T follicular helper cell (primary cell): ENCODE data around the gene SHC1.
A peak's percentile ranks its signal among the peaks of the same experiment; 100 is the strongest.

Experiments used
- DNase-seq: peaks from one replicate; pipeline ENCODE4 v3.0.0-alpha.2; 2020; ENCODE audit warnings: low read depth

Gene SHC1

DNA sequence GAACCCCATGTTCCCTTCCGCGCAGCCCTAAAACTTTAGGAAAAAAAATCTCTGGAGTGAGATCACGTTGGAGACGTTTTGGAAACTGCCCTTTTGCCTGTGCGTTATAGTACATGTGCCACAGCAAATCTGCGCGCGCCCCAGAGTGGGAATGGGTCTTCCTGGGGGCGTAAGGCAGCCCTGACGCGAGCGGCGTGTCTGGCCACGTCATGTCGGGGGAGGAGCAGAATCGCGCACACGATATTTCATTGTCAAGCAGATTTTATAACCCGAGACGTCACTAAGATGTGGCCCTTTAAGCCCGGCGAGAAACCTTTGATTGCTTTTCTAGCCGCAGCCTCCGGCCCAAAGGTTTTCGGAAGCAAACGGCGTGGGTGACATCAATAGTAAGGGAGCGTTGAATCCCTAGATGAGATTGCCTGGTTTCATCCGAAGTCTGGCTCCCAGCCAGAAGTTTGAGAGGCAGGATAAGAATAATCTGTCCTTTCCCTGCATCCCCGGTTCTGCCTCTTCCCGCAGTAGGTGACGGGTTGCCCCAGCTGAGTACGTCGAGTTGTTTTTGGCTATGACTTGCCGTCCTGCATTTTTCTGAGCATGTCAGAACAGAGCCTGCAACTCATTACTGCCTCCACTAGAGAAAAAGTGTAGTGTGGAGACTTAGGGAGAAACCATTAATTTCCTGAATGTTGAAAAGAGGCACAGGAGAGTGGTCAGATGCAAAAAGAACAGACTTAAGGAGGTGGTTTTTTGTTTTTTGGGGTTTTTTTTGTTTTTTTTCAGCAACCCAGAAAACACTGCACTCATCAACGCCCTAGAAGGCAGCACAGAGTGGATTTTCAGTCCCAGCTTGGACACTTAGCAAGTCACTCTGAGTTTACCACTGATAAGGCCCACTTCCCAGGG is 33.2 kb downstream of the SHC1 start:
- DNase-seq: peak; percentile 89

- peak; percentile 95 for DNase-seq
These were observed 33.9 kb downstream of the SHC1 start, which contains the start of gene PMVK for GRCh38 chr1:154936555-154937084. Gene PMVK (minus strand): TSS chr1:154936719. CDS start chr1:154936685, 34 bp downstream.

- DNase-seq: no peak
These were observed 34.6 kb downstream of the SHC1 start for GRCh38 chr1:154935749-154936554.

DNA sequence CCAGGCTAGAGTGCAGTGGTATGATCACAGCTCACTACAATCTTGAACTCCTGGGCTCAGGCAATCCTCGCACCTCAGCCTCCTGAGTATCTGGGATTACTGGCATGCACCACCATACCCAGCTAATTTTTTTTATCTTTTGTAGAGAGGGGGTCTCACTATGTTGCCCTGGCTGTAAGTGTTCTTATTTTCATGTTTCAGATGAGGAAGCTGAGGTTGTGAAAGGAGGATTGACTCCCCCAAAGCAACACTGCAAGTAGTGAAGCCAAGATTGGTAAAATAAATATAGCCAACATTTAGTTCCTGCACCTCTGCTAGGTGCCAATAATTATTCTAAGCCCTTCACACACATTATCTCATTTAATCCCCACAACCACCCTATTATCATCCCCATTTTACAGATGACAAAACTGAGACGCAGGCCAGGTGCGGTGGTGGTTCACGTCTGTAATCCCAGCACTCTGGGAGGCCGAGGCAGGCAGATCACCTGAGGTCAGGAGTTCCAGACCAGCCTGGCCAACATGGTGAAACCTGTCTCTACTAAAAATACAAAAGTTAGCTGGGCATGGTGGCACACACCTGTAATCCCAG is 36.1 kb downstream of the SHC1 start:
- no peak for DNase-seq

GRCh38 chr1:154931940-154932487 is 38.5 kb downstream of the SHC1 start:
- no peak for DNase-seq

GRCh38 chr1:154926201-154926600 is 44.3 kb downstream of the SHC1 start:
- no peak for DNase-seq

DNA sequence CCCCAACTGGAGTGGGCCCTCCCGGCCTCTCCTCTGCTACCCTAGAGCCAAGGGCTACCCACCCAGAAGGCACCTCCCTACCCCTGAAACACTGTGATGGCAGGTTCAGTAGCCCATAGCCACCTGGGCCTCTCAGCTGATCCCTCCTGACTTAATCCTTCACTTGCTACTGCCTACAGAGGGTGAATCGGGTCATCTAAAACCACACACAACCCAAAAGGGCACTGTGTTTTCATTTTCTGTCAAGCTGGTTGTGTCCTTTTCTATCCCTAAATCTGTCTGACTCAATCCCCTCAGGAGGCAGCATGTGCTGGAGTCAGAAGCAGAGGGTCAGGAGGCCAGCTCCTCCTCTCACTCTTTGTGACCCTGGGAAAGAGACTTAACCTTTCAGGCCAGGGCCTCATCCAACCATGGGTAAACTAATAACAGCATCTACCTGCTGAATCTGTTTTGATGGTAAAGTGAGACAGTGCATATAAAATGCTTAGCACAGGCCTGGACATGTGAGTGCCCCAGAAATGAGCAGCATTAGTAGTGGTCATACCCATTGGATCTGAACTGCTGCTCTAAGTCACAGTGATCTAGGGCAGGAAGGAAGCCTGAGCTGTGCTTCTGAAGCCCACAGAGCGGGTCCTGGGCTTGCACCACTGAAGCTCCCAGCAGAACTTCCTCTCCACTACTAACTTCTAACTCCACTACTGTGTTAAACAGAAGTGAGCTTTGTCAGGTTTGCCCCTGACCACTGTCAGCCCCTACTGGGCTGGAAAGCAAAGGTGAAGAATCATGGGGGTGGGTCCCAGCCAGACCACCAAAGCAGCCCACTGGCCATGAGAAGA is 45.0 kb downstream of the SHC1 start:
- DNase-seq: no peak

- DNase-seq: no peak
These were observed 46.9 kb downstream of the SHC1 start for GRCh38 chr1:154923695-154924094.

DNA sequence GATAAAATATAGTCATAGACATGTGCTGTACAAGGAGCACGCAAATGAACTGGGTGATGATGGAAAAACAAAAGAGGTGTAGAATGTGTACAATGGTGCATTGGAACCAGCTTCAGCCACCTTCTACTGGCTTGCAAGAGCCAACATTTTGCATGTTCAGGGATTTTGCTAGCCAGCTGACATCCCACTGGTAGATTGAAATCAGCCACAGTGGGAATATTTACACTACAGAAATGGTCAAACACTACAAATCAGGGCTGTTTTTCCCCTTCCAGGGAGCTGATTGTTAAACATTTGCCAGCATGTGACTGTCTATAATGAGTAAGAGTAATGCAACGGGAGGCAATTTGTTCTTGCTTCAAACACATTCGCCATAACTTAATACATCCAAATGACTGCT is 57.3 kb downstream of the SHC1 start:
- no peak for DNase-seq

GRCh38 chr1:154912755-154913154 is 57.8 kb downstream of the SHC1 start:
- DNase-seq: no peak
